DMS 273 (cell line): Measurements from ENCODE around the gene DMD.
"Not testable (repeated sequence)": the region's sequence is repeated elsewhere in the genome, so short reads cannot be mapped to it uniquely, and the experiment has no call there.

Experiments
- DNase-seq: peaks from one replicate; lab custom pipeline; 2025; ENCODE audit not compliant: unreplicated experiment; lab: John Stamatoyannopoulos, UW

The DMD gene

GRCh38 chrX:31649201-31649600 lies 1562.1 kb downstream of the DMD start:
- DNase-seq = no peak

- DNase-seq = no peak
These were observed 1578.0 kb downstream of the DMD start for GRCh38 chrX:31633349-31633748.

- no peak for DNase-seq
These were observed 1582.2 kb downstream of the DMD start for GRCh38 chrX:31629195-31629594.

GRCh38 chrX:31609130-31609529 lies 1602.2 kb downstream of the DMD start:
- DNase-seq = no peak

- DNase-seq = no peak
These were observed 1602.7 kb downstream of the DMD start for GRCh38 chrX:31608638-31609037.

GRCh38 chrX:31606771-31607170 lies 1604.6 kb downstream of the DMD start:
- no peak for DNase-seq

GRCh38 chrX:31604629-31605221 lies 1606.6 kb downstream of the DMD start:
- no peak for DNase-seq

GRCh38 chrX:31603411-31604120 lies 1607.8 kb downstream of the DMD start:
- no peak for DNase-seq

- DNase-seq = no peak
These were observed 1610.5 kb downstream of the DMD start for GRCh38 chrX:31600823-31601222.

- DNase-seq = no peak
These were observed 1618.0 kb downstream of the DMD start for GRCh38 chrX:31593353-31593752.

GRCh38 chrX:31591355-31591754 lies 1620.0 kb downstream of the DMD start:
- no peak for DNase-seq

GRCh38 chrX:31590581-31591114 lies 1620.7 kb downstream of the DMD start:
- DNase-seq = no peak

GRCh38 chrX:31589503-31589902 lies 1621.8 kb downstream of the DMD start:
- no peak for DNase-seq

GRCh38 chrX:31588355-31588754 lies 1623.0 kb downstream of the DMD start:
- no peak for DNase-seq

- not testable (repeated sequence) for DNase-seq
These were observed 1627.5 kb downstream of the DMD start for GRCh38 chrX:31583892-31584291.

GRCh38 chrX:31580726-31581125 lies 1630.6 kb downstream of the DMD start:
- no peak for DNase-seq

- no peak for DNase-seq
These were observed 1631.1 kb downstream of the DMD start for GRCh38 chrX:31580227-31580626.

GRCh38 chrX:31572360-31572759 lies 1639.0 kb downstream of the DMD start:
- DNase-seq = no peak

GRCh38 chrX:31570658-31571057 lies 1640.7 kb downstream of the DMD start:
- no peak for DNase-seq

- DNase-seq = no peak
These were observed 1647.6 kb downstream of the DMD start for GRCh38 chrX:31563792-31564191.

GRCh38 chrX:31555506-31555905 lies 1655.8 kb downstream of the DMD start:
- DNase-seq = no peak

- no peak for DNase-seq
These were observed 1659.4 kb downstream of the DMD start for GRCh38 chrX:31551913-31552312.

- no peak for DNase-seq
These were observed 1661.2 kb downstream of the DMD start for GRCh38 chrX:31550158-31550557.
